Endothelial cell of umbilical vein (primary cell): ENCODE data around the gene NELFA.

Experiments
- CTCF ChIP-seq, 2 donors: IDR thresholded peaks; 1 replicate in 1 of 2; 2 replicates in 1 of 2; pipeline ENCODE4 v1.5.1; 2011; ENCODE audit warnings: low read length in 2 of 2, mild to moderate bottlenecking in 2 of 2, moderate library complexity in 2 of 2, control low read depth in 1 of 2, inconsistent platforms in 1 of 2, low read depth in 1 of 2; ENCODE audit not compliant: insufficient read depth in 1 of 2; ENCODE audit errors: extremely low read depth in 1 of 2
- POLR2A ChIP-seq: IDR thresholded peaks from 2 replicates; pipeline ENCODE4 v1.6.1; 2012; ENCODE audit warnings: low read depth, mild to moderate bottlenecking, control low read depth, low read length

GRCh38 chr4:1996866-1997611 is 11.7 kb downstream of the NELFA start:
- TF ChIP-seq POLR2A (no peak), CTCF (IDR thresholded peaks at IDR 0.05; ENCODE audit: extremely low read depth in 1 of 2, insufficient read depth in 1 of 2, low read depth in 1 of 2, low read length in 2 of 2) (no peak)
